Fibroblast of mammary gland (primary cell): ENCODE data around the gene GSG1L2.

Experiments used
- DNase-seq: peaks from one replicate; pipeline ENCODE4 v3.0.0-alpha.2; 2010; ENCODE audit warnings: low read depth
- H3K4me3 ChIP-seq: 2 replicates; pipeline ENCODE4 v1.5.1; 2011; ENCODE audit warnings: low read depth, mild to moderate bottlenecking, low read length, moderate library complexity; ENCODE audit not compliant: control insufficient read depth
- TF ChIP-seq, protein P1 (sequence below): conservative IDR thresholded peaks from 2 replicates; pipeline ENCODE4 v1.5.1; 2011; ENCODE audit warnings: low read depth, low read length, inconsistent platforms; ENCODE audit not compliant: control insufficient read depth, insufficient read depth

GSG1L2 gene

DNA sequence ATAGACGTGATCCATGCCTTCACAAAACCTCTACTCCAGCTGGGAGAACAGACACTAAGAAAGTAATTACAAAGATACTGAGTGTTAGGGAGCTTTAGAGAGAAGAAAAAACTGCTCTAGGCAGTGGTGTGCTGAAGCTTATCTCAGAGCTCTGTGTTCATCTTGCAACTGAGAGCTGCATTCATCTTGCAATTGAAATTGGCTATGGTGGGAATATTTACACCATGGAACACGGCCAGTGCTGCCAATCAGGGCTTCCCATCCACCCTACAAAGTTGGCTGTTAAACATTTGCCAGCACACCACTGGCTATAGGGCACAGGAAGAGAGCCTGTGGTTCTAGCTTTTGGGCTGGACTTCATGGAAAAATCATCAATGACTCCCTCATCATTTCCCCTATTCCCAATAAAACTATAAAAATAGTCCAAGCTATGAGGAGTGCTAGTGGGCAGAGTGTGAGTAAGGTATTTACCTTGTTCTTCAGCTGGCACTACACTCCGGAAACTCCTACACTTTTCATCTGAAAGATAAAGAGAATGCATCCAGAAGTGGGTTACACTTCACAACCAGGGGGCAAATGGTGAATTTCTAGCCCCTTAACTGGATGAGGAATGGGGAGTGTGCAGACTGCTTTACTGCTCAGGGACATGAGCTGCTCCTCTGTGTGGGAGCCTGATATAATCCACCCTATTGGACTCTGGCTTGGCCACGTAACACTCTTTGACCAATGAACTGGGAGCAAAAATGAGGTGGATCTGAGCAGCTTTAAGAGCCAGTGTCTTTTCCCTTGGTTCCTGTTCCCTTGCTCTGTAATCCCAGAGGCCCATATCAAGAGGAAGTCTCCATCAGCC lies 11.6 kb downstream of the GSG1L2 start:
- TF ChIP-seq, protein P1, sequence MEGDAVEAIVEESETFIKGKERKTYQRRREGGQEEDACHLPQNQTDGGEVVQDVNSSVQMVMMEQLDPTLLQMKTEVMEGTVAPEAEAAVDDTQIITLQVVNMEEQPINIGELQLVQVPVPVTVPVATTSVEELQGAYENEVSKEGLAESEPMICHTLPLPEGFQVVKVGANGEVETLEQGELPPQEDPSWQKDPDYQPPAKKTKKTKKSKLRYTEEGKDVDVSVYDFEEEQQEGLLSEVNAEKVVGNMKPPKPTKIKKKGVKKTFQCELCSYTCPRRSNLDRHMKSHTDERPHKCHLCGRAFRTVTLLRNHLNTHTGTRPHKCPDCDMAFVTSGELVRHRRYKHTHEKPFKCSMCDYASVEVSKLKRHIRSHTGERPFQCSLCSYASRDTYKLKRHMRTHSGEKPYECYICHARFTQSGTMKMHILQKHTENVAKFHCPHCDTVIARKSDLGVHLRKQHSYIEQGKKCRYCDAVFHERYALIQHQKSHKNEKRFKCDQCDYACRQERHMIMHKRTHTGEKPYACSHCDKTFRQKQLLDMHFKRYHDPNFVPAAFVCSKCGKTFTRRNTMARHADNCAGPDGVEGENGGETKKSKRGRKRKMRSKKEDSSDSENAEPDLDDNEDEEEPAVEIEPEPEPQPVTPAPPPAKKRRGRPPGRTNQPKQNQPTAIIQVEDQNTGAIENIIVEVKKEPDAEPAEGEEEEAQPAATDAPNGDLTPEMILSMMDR = no peak
- no peak overlapping the region for H3K4me3 ChIP-seq
- DNase-seq = no peak

DNA sequence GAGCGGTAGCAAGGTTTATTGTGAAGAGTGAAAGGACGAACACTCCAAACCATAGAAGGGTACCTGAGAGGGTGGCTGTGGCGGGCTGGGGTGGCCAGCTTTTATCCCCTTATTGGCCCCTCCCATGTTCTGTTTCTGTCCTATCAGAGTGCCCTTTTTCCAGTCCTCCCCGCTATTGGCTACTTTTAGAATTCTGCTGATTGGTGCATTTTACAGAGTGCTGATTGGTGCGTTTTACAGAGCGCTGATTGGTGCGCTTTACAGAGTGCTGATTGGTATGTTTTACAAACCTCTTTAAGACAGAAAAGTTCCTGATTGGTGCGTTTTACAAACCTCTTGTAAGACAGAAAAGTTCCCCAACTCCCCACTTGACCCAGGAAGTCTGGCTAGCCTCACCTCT lies 12.5 kb downstream of the GSG1L2 start:
- no peak for DNase-seq
- TF ChIP-seq, protein P1 = no peak
- H3K4me3 ChIP-seq = no peak overlapping the region

DNA sequence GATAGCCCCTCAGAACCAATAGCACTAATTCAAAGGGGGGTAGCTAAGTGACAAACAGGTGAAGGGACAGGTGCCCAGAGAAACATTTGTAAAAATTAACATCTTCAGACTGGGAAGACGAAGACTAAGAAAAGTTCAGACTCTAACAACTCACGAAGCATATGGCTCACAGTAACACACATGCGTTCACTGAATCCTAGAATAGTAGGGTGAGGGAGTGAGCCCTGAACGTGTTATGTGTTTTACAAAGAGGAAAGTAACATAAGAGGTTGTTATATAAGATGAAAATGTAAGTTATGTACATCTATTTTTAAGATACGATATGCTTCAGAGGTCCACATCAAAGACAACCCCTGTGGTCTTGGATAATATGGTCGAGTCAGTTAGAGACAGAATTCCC lies 15.2 kb downstream of the GSG1L2 start:
- TF ChIP-seq, protein P1 = no peak
- no peak overlapping the region for H3K4me3 ChIP-seq
- no peak for DNase-seq

DNA sequence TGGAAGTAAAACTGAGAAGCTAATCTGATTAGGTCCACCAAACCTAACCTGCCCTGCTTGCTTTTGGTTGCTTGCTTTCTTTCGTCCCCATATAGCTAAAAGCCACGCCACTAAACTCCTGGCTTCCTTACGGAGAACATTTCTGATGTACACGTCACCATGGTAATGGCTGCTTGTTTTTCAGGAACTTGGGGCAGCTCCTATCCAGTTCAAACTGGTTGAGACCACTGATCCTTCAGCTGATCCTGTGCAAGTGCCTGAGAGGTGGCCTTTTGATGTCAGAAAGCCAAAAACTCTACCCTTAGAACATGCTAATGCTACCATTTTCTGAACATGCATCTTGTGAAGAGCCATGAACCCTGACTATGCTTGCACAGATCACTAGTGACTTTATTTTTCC lies 16.1 kb downstream of the GSG1L2 start:
- DNase-seq = no peak
- TF ChIP-seq, protein P1 = no peak

DNA sequence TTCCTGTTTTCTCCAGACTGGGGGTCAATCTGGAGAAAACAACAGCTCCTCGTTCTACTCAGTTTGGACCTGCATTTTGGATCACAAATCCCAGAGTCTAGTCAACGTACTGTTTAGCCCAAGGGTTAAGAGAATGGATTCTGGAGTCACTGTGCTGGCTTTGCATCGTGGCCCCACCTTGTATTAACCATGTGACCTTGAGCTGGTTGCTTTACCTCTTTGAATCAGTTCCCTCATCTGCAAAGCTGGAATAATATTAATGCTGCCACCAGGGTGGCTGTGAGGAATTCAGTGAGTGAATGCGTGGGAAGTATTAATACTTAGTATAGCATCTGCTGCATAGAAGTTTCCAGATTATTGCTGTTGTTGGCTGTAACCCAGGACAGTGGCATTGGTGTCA lies 19.2 kb downstream of the GSG1L2 start:
- no peak for DNase-seq
- TF ChIP-seq, protein P1 = no peak
- H3K4me3 ChIP-seq = no peak overlapping the region

More for the DNA sequence above, 16.1 kb downstream of the GSG1L2 start:
- no peak overlapping the region for H3K4me3 ChIP-seq

DNA sequence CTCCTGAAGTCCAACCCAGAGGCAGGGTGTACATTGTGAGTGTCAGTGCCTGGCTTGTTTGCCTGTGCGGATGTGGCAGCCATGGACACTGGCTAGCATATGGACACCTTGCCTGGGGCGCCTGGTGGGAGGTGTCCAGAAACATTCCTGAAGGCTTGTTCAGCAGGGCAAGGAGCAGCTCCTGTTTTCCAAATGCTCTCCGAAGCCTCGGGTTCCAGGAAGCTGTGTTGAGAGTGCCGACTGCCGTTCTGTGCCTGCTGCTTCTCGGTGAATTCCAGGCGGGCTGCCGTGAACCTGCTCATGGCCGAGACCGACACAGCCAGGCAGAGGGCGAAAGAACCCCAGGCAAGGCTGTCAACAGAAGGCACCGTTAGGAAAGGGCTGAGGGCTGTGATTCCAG lies 19.6 kb downstream of the GSG1L2 start:
- DNase-seq = no peak
- H3K4me3 ChIP-seq = no peak overlapping the region
- TF ChIP-seq, protein P1 = no peak

DNA sequence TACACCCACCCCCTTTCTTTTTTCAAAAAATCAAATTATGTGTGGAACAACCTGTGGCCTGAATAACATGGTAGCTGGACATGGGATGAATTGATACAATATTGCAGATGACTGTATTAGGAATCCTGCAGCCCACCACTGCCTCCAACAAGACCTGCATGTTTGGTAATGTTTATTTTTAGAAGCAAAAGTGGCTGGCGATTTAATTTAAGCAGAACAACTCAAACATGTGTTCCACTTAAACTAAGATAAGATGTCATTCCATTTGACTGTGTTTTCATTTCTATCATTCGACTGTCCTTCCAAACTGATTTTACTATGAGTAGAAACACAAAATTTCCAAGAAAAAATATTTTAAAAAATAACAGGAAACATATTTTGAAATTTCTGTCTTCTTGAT lies 20.4 kb downstream of the GSG1L2 start:
- TF ChIP-seq, protein P1 = no peak
- no peak for DNase-seq
- H3K4me3 ChIP-seq = no peak overlapping the region
